Measurements from ENCODE around the gene ETF1. TPM values are rescaled to one million over a fixed set of nuclear protein-coding genes. Genes with fewer than 3 reads are reported as not detected.
A peak's percentile ranks its signal among the peaks of the same experiment; 100 is the strongest.

ETF1 gene
- polyA plus RNA-seq, 1 experiment = 107 TPM

GRCh38 chr5:138467711-138468132 lies 75.3 kb downstream of the ETF1 start:
- Histone ChIP-seq H3K27me3 (ENCODE audit: control insufficient read depth, insufficient read depth, low read length) (no peaks in the 10 kb centered on the region), H3K9me3 (ENCODE audit: control insufficient read depth, insufficient read depth, low read length) (peaks cover 8% of the 10 kb centered on the region; the same call in 1 of the 2 replicates), H3K4me3 (ENCODE audit: low read depth, low read length) (peak overlapping the region; percentile 94), H3K27ac (ENCODE audit: low read depth, low read length) (peak overlapping the region; percentile 21)
- CTCF ChIA-PET = no interaction called here
- peak; percentile 18 for DNase-seq (ENCODE audit: low read depth, low spot score)
- TF ChIP-seq CTCF (IDR thresholded peaks at IDR 0.05; ENCODE audit: low read depth, low read length) = no peak
- POLR2A ChIA-PET = no interaction called here

DNA sequence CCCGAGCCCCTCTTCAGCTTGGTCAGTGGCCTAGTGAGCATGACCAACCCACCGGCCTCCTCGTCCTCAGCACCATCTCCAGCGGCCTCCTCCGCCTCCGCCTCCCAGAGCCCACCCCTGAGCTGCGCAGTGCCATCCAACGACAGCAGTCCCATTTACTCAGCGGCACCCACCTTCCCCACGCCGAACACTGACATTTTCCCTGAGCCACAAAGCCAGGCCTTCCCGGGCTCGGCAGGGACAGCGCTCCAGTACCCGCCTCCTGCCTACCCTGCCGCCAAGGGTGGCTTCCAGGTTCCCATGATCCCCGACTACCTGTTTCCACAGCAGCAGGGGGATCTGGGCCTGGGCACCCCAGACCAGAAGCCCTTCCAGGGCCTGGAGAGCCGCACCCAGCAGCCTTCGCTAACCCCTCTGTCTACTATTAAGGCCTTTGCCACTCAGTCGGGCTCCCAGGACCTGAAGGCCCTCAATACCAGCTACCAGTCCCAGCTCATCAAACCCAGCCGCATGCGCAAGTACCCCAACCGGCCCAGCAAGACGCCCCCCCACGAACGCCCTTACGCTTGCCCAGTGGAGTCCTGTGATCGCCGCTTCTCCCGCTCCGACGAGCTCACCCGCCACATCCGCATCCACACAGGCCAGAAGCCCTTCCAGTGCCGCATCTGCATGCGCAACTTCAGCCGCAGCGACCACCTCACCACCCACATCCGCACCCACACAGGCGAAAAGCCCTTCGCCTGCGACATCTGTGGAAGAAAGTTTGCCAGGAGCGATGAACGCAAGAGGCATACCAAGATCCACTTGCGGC lies 75.9 kb downstream of the ETF1 start:
- peak overlapping the region; percentile 94 for H3K4me3 ChIP-seq (ENCODE audit: low read depth, low read length)
- TF ChIP-seq CTCF (IDR thresholded peaks at IDR 0.05; ENCODE audit: low read depth, low read length) = no peak
- no peaks in the 10 kb centered on the region for H3K27me3 ChIP-seq (ENCODE audit: control insufficient read depth, insufficient read depth, low read length)
- H3K27ac ChIP-seq (ENCODE audit: low read depth, low read length) = no peak overlapping the region
- ChIA-PET CTCF (interaction anchor here (0.5 kb wide), 1 partner anchor 33 kb away, joined by 3 read pairs; no protein-coding TSS in a partner anchor), POLR2A (interaction anchor here (2.6 kb wide), 1 partner anchor 37 kb away, joined by 26 read pairs; no protein-coding TSS in a partner anchor)
- peak; percentile 43 for DNase-seq (ENCODE audit: low read depth, low spot score)
- peaks cover 8% of the 10 kb centered on the region; the same call in 1 of the 2 replicates for H3K9me3 ChIP-seq (ENCODE audit: control insufficient read depth, insufficient read depth, low read length)

GRCh38 chr5:138466125-138466899 lies 76.7 kb downstream of the ETF1 start:
- no peak for TF ChIP-seq CTCF (IDR thresholded peaks at IDR 0.05; ENCODE audit: low read depth, low read length)
- Histone ChIP-seq H3K9me3 (ENCODE audit: control insufficient read depth, insufficient read depth, low read length) (peaks cover 8% of the 10 kb centered on the region; the same call in 1 of the 2 replicates), H3K4me3 (ENCODE audit: low read depth, low read length) (peak overlapping the region; percentile 94), H3K27ac (ENCODE audit: low read depth, low read length) (no peak overlapping the region), H3K27me3 (ENCODE audit: control insufficient read depth, insufficient read depth, low read length) (no peaks in the 10 kb centered on the region)
- peak; percentile 43 for DNase-seq (ENCODE audit: low read depth, low spot score)
- ChIA-PET CTCF (interaction anchor here (0.5 to 3.4 kb wide), 5 partner anchors 27 to 114 kb away, joined by 3 to 32 read pairs (median 6); partner anchors contain the start of gene KDM3B), POLR2A (interaction anchor here (0.6 to 2.9 kb wide), 11 partner anchors 7 to 827 kb away, joined by 3 to 26 read pairs (median 7); partner anchors contain the start of genes ETF1, HSPA9 and MATR3)

- DNase-seq (ENCODE audit: low read depth, low spot score) = peak; percentile 88
- TF ChIP-seq CTCF (IDR thresholded peaks at IDR 0.05; ENCODE audit: low read depth, low read length) = no peak
- POLR2A ChIA-PET = interaction anchor here (0.6 to 2.9 kb wide), 17 partner anchors 8 to 1186 kb away, joined by 3 to 26 read pairs (median 6); partner anchors contain the start of genes ETF1, FAM53C, HSPA9 and MATR3
- Histone ChIP-seq H3K27ac (ENCODE audit: low read depth, low read length) (peak within 1 kb of the TSS; percentile 96), H3K9me3 (ENCODE audit: control insufficient read depth, insufficient read depth, low read length) (peaks cover 8% of the 10 kb centered on the region; the same call in 1 of the 2 replicates), H3K4me3 (ENCODE audit: low read depth, low read length) (peak within 1 kb of the TSS; percentile 94), H3K27me3 (ENCODE audit: control insufficient read depth, insufficient read depth, low read length) (no peaks in the 10 kb centered on the region)
- CTCF ChIA-PET = interaction anchor here (0.6 to 3.4 kb wide), 11 partner anchors 10 to 113 kb away, joined by 3 to 32 read pairs (median 6); partner anchors contain the start of genes KDM3B and REEP2
Observed at GRCh38 chr5:138465261-138466124, 77.5 kb downstream of the ETF1 start, which contains the start of gene EGR1. TSS of gene EGR1 (plus strand) at chr5:138465479. CDS start at chr5:138465762, 283 bp downstream.

Measured in AG04450 (cell line).